GM12878 (cell line): ENCODE measurements around the gene ZNF341. TPM values are rescaled to one million over a fixed set of nuclear protein-coding genes. Genes with fewer than 3 reads are reported as not detected.

Experiments used
- BACH1 ChIP-seq: fragments of 450-650 bp; IDR thresholded peaks from 2 replicates; pipeline ENCODE4 v1.6.1; 2017; ENCODE audit warnings: mild to moderate bottlenecking, borderline replicate concordance
- CREB1 ChIP-seq: IDR thresholded peaks from 2 replicates; pipeline ENCODE4 v1.6.1; 2012; ENCODE audit warnings: low read depth, mild to moderate bottlenecking, inconsistent platforms
- KAT2A ChIP-seq: conservative IDR thresholded peaks from 2 replicates; pipeline ENCODE4 v1.6.1; 2011; ENCODE audit warnings: low read depth, low read length; ENCODE audit not compliant: control insufficient read depth
- KDM1A ChIP-seq: fragments of 200-600 bp; sonication (generic); IDR thresholded peaks from 2 replicates; pipeline ENCODE4 v1.6.1; 2016; ENCODE audit warnings: borderline replicate concordance
- MAX ChIP-seq: IDR thresholded peaks from 2 replicates; pipeline ENCODE4 v1.6.1; 2012; ENCODE audit warnings: low read depth, low read length, improper control_type of control experiment
- PBX3 ChIP-seq: IDR thresholded peaks from 2 replicates; pipeline ENCODE4 v1.6.1; 2011; ENCODE audit warnings: mild to moderate bottlenecking, low read depth, low read length, moderate library complexity; ENCODE audit not compliant: insufficient replicate concordance
- POLR2A ChIP-seq: IDR thresholded peaks from 2 replicates; pipeline ENCODE4 v1.6.1; 2011; ENCODE audit warnings: low read depth, mild to moderate bottlenecking, low read length
- POLR2AphosphoS5 ChIP-seq: IDR thresholded peaks from 2 replicates; pipeline ENCODE4 v1.6.1; 2011; ENCODE audit warnings: mild to moderate bottlenecking, low read length, inconsistent platforms
- REST ChIP-seq: IDR thresholded peaks from 2 replicates; pipeline ENCODE4 v1.6.1; 2012; ENCODE audit warnings: mild to moderate bottlenecking, low read depth, low read length
- SUZ12 ChIP-seq: fragments of 200-600 bp; sonication (generic); IDR thresholded peaks from one replicate; pipeline ENCODE4 v1.6.1; 2018; ENCODE audit warnings: antibody characterized with exemption, mild to moderate bottlenecking; ENCODE audit not compliant: unreplicated experiment
- TARDBP ChIP-seq: IDR thresholded peaks from 2 replicates; pipeline ENCODE4 v1.6.1; 2016; ENCODE audit warnings: borderline replicate concordance
- ZNF384 ChIP-seq: IDR thresholded peaks from 2 replicates; pipeline ENCODE4 v1.6.1; 2012; ENCODE audit warnings: low read depth, mild to moderate bottlenecking, low read length, improper control_type of control experiment, borderline replicate concordance
- polyA plus RNA-seq, 11 experiments: library from polyadenylated mRNA; depleted of rRNA in 4 of 11; unstranded in 6 of 11; stranded (reverse) in 5 of 11; fragments of >200 nt; fragmentation: Nextera tagmentation in 4 of 11; fragmentation: Illumina TruSeq in 1 of 11; extraction: Ambion mirVana in 4 of 11; extraction: Trizol in 1 of 11; gene quantifications; 1 replicate in 1 of 11; 2 replicates in 10 of 11; pipeline versions ENCODE4 v1.2.1 to v1.2.3, GENCODE V29; 2011 to 2016; ENCODE audit warnings: inconsistent platforms in 2 of 11, missing spikeins in 2 of 11, low read depth in 1 of 11
- total RNA-seq, 4 experiments: library from RNA; depleted of rRNA in 3 of 4; stranded (reverse); fragments of >200 nt in 3 of 4; fragmentation: Illumina TruSeq in 1 of 4; extraction: Trizol in 1 of 4; gene quantifications; 2 replicates each; pipeline versions ENCODE4 v1.2.1 to v1.2.3, GENCODE V29; 2013 to 2021
- TF ChIP-seq, protein P1 (sequence below): fragments of 450-650 bp; formaldehyde crosslinking; IDR thresholded peaks from 2 replicates; pipeline ENCODE4 v1.4.0; 2020; ENCODE audit warnings: mild to moderate bottlenecking, moderate library complexity
- TF ChIP-seq, protein P2 (sequence below): fragments of 150-350 bp; IDR thresholded peaks from 2 replicates; pipeline ENCODE4 v1.6.1; 2014; ENCODE audit warnings: mild to moderate bottlenecking, low read depth, low read length
- TF ChIP-seq, protein P3 (sequence below): fragments of 150-350 bp; IDR thresholded peaks from 2 replicates; pipeline ENCODE4 v1.6.1; 2016; ENCODE audit warnings: low read depth, low read length

Gene ZNF341
- total and polyA plus RNA-seq, 10 of the 15 experiments (the other 5 are each of a cell fraction or from before 2014, with no cell fraction given): 0.18 to 5.0 (median 2.6) TPM

GRCh38 chr20:33686100-33686983, 45.5 kb upstream of the ZNF341 start, which contains the start of gene E2F1 (continued):
- TF ChIP-seq, protein P1, sequence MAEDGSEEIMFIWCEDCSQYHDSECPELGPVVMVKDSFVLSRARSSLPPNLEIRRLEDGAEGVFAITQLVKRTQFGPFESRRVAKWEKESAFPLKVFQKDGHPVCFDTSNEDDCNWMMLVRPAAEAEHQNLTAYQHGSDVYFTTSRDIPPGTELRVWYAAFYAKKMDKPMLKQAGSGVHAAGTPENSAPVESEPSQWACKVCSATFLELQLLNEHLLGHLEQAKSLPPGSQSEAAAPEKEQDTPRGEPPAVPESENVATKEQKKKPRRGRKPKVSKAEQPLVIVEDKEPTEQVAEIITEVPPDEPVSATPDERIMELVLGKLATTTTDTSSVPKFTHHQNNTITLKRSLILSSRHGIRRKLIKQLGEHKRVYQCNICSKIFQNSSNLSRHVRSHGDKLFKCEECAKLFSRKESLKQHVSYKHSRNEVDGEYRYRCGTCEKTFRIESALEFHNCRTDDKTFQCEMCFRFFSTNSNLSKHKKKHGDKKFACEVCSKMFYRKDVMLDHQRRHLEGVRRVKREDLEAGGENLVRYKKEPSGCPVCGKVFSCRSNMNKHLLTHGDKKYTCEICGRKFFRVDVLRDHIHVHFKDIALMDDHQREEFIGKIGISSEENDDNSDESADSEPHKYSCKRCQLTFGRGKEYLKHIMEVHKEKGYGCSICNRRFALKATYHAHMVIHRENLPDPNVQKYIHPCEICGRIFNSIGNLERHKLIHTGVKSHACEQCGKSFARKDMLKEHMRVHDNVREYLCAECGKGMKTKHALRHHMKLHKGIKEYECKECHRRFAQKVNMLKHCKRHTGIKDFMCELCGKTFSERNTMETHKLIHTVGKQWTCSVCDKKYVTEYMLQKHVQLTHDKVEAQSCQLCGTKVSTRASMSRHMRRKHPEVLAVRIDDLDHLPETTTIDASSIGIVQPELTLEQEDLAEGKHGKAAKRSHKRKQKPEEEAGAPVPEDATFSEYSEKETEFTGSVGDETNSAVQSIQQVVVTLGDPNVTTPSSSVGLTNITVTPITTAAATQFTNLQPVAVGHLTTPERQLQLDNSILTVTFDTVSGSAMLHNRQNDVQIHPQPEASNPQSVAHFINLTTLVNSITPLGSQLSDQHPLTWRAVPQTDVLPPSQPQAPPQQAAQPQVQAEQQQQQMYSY (CRISPR knock-in tag): no peak
- TF ChIP-seq CREB1 (peak; percentile 84), POLR2AphosphoS5 (no peak), KAT2A (no peak), MAX (peak; percentile 72), REST (no peak), TARDBP (no peak), BACH1 (no peak), SUZ12 (no peak), POLR2A (peak; percentile 57; the same call in 1 of the 2 replicates), ZNF384 (no peak), KDM1A (no peak), PBX3 (no peak)
- TF ChIP-seq, protein P2, sequence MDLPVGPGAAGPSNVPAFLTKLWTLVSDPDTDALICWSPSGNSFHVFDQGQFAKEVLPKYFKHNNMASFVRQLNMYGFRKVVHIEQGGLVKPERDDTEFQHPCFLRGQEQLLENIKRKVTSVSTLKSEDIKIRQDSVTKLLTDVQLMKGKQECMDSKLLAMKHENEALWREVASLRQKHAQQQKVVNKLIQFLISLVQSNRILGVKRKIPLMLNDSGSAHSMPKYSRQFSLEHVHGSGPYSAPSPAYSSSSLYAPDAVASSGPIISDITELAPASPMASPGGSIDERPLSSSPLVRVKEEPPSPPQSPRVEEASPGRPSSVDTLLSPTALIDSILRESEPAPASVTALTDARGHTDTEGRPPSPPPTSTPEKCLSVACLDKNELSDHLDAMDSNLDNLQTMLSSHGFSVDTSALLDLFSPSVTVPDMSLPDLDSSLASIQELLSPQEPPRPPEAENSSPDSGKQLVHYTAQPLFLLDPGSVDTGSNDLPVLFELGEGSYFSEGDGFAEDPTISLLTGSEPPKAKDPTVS: no peak
- TF ChIP-seq, protein P3, sequence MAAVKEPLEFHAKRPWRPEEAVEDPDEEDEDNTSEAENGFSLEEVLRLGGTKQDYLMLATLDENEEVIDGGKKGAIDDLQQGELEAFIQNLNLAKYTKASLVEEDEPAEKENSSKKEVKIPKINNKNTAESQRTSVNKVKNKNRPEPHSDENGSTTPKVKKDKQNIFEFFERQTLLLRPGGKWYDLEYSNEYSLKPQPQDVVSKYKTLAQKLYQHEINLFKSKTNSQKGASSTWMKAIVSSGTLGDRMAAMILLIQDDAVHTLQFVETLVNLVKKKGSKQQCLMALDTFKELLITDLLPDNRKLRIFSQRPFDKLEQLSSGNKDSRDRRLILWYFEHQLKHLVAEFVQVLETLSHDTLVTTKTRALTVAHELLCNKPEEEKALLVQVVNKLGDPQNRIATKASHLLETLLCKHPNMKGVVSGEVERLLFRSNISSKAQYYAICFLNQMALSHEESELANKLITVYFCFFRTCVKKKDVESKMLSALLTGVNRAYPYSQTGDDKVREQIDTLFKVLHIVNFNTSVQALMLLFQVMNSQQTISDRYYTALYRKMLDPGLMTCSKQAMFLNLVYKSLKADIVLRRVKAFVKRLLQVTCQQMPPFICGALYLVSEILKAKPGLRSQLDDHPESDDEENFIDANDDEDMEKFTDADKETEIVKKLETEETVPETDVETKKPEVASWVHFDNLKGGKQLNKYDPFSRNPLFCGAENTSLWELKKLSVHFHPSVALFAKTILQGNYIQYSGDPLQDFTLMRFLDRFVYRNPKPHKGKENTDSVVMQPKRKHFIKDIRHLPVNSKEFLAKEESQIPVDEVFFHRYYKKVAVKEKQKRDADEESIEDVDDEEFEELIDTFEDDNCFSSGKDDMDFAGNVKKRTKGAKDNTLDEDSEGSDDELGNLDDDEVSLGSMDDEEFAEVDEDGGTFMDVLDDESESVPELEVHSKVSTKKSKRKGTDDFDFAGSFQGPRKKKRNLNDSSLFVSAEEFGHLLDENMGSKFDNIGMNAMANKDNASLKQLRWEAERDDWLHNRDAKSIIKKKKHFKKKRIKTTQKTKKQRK: peak; percentile 23; the same call in 1 of the 2 replicates
